ENCODE data around the gene MBOAT1. TPM values are rescaled to one million over a fixed set of nuclear protein-coding genes. Genes with fewer than 3 reads are reported as not detected.

Gene MBOAT1
- total RNA-seq, 4 donors from 2014 or later = 17.3 to 57.0 (median 45.2) TPM

DNA sequence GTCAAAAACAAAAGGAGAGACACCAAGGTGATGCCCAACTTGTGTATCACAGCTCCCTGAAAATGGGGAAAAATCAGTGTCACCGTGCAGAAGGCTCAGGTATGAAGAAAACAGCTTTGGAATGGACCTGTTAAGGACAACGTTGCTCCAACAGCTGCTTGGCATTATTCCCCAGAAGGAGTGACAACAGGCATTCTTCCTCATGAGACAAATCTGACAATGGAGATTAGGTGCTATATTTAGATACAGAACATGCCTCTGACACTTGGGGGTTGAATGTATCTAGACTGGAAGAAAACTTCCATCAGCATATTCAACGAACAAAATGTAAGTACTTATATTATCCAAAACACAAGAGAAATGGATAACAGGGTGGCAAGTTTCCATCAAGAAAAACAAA is 87.7 kb downstream of the MBOAT1 start:
- Histone ChIP-seq H3K4me1 (peaks cover 0 to 26% (median 2%) of the 10 kb centered on the region in 4 donors), H3K9me3 (no peaks in the 10 kb centered on the region), H3K36me3 (peaks cover 0 to 60% (median 0%) of the 10 kb centered on the region in 3 donors), H3K4me3 (no peak overlapping the region), H3K27ac (no peak overlapping the region), H3K27me3 (no peaks in the 10 kb centered on the region)
- DNase-seq = no peak
- TF ChIP-seq POLR2A (IDR thresholded peaks at IDR 0.05) = no peak
- TF ChIP-seq, protein P1, sequence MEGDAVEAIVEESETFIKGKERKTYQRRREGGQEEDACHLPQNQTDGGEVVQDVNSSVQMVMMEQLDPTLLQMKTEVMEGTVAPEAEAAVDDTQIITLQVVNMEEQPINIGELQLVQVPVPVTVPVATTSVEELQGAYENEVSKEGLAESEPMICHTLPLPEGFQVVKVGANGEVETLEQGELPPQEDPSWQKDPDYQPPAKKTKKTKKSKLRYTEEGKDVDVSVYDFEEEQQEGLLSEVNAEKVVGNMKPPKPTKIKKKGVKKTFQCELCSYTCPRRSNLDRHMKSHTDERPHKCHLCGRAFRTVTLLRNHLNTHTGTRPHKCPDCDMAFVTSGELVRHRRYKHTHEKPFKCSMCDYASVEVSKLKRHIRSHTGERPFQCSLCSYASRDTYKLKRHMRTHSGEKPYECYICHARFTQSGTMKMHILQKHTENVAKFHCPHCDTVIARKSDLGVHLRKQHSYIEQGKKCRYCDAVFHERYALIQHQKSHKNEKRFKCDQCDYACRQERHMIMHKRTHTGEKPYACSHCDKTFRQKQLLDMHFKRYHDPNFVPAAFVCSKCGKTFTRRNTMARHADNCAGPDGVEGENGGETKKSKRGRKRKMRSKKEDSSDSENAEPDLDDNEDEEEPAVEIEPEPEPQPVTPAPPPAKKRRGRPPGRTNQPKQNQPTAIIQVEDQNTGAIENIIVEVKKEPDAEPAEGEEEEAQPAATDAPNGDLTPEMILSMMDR (IDR thresholded peaks at IDR 0.05) = no peak

DNA sequence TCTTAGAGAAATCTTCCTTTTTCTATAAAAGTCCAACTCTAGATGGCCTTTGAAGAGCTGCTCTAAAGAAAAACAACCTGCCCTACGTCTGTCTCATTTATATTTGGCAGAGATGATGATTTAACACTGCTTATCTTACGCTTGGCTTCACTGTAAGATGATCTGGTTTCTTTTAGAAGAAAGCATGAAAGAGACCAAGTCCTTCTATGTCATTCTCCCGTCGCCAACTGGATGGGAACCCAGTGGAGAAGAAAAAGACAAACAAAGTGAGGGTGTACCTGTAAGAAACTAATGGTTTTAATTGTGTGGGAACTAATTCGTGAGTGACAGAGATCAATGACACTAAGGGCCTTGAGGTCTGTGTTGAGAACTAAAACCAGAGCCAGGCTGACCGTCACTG is 92.8 kb downstream of the MBOAT1 start:
- H3K4me1 ChIP-seq = no peaks in the 10 kb centered on the region
- H3K4me3 ChIP-seq = no peak overlapping the region
- DNase-seq = no peak
- TF ChIP-seq, protein P1 (IDR thresholded peaks at IDR 0.05) = no peak
- no peak for TF ChIP-seq POLR2A (IDR thresholded peaks at IDR 0.05)
- peaks cover 0 to 84% (median 0%) of the 10 kb centered on the region in 3 donors for H3K36me3 ChIP-seq
- H3K27ac ChIP-seq = peak overlapping the region in 1 of 4 donors; percentile 1
- H3K27me3 ChIP-seq = no peaks in the 10 kb centered on the region
- no peaks in the 10 kb centered on the region for H3K9me3 ChIP-seq

DNA sequence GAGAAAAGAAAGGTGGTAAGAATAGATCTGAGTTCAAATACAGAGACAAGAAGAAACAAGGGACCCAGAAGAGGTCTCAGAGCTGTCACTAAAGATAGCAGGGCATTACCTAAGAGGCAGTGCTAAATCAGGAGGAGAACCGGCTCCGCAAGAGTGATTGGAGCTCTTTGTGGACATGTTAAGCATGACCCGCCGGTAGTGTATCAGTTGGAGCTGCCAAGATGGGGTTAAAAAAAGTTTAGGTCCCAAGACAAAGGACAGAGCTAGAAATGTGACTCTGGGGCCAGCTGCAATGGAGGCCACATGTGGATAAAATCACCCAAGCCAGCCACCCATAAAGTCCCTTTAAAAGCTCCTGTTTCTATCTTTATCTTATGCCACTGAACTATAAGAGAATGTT is 93.4 kb downstream of the MBOAT1 start:
- Histone ChIP-seq H3K27ac (no peak overlapping the region), H3K27me3 (no peaks in the 10 kb centered on the region), H3K4me1 (no peaks in the 10 kb centered on the region), H3K9me3 (no peaks in the 10 kb centered on the region), H3K4me3 (no peak overlapping the region), H3K36me3 (peaks cover 0 to 84% (median 0%) of the 10 kb centered on the region in 3 donors)
- no peak for DNase-seq
- no peak for TF ChIP-seq POLR2A (IDR thresholded peaks at IDR 0.05)
- TF ChIP-seq, protein P1 (IDR thresholded peaks at IDR 0.05) = no peak

DNA sequence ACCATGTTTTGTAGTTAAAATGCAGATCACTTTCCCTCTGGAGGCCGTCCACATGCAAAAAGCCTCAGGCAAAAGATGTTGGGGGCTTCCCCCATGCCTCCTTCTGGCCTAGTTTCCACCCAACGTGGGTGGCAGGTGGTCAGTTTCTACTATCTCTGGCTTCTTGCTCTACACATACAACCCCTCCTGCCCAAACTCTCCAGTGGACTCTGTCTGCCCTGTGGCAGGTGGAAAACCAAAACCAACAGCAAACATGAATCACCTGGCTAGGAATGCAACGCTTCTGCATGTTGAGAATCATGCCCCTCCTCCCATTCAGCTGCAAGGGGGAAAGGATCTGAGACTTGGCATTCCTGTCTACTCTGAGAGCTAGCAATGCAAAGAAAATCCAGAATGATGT is 94.8 kb downstream of the MBOAT1 start:
- Histone ChIP-seq H3K27ac (no peak overlapping the region), H3K9me3 (no peaks in the 10 kb centered on the region), H3K4me3 (no peak overlapping the region), H3K27me3 (no peaks in the 10 kb centered on the region), H3K4me1 (no peaks in the 10 kb centered on the region), H3K36me3 (peaks cover 0 to 85% (median 0%) of the 10 kb centered on the region in 3 donors)
- no peak for TF ChIP-seq POLR2A (IDR thresholded peaks at IDR 0.05)
- TF ChIP-seq, protein P1 (IDR thresholded peaks at IDR 0.05) = no peak
- DNase-seq = no peak

DNA sequence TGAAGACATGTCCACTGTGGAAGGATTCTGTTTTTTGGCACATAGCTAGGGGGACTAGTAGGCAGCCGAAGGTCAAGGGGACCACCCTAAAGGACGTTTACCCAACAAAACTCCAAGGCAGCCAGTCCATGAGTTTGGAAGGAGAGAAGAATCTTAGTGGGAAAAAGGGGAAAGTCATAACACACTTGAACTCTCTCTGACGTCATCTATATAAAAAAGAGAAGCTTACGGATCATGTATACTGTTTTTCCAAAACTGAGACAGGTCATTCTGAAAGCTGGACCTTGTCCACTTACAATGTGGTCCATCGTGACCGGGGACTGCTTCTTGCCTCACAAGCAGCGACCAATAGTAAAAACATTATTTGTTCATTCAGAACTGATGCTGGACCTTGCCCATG is 95.5 kb downstream of the MBOAT1 start:
- Histone ChIP-seq H3K9me3 (no peaks in the 10 kb centered on the region), H3K4me1 (no peaks in the 10 kb centered on the region), H3K27me3 (no peaks in the 10 kb centered on the region), H3K4me3 (no peak overlapping the region), H3K36me3 (peaks cover 0 to 88% (median 0%) of the 10 kb centered on the region in 3 donors), H3K27ac (no peak overlapping the region)
- DNase-seq = no peak
- no peak for TF ChIP-seq POLR2A (IDR thresholded peaks at IDR 0.05)
- TF ChIP-seq, protein P1 (IDR thresholded peaks at IDR 0.05) = no peak

Data from Peyer's patch (tissue), 4 donors.